ENCODE data around the gene TMEM161B.

TMEM161B gene

GRCh38 chr5:88263349-88263748, 5.3 kb downstream of the TMEM161B start:
- no peak for TF ChIP-seq CTCF (conservative IDR thresholded peaks at IDR 0.05; ENCODE audit: low read depth, low read length)
- H3K4me3 ChIP-seq (ENCODE audit: low read depth, low read length), result no peak overlapping the region
- DNase-seq (ENCODE audit: low read depth), result no peak

- TF ChIP-seq CTCF (conservative IDR thresholded peaks at IDR 0.05; ENCODE audit: low read depth, low read length), result no peak
- no peak overlapping the region for H3K4me3 ChIP-seq (ENCODE audit: low read depth, low read length)
- DNase-seq (ENCODE audit: low read depth), result peak; percentile 59
Measured at GRCh38 chr5:88262116-88262515, 6.5 kb downstream of the TMEM161B start.

GRCh38 chr5:88258636-88259035, 10.0 kb downstream of the TMEM161B start:
- no peak for DNase-seq (ENCODE audit: low read depth)
- no peak overlapping the region for H3K4me3 ChIP-seq (ENCODE audit: low read depth, low read length)
- TF ChIP-seq CTCF (conservative IDR thresholded peaks at IDR 0.05; ENCODE audit: low read depth, low read length), result no peak

- no peak overlapping the region for H3K4me3 ChIP-seq (ENCODE audit: low read depth, low read length)
- TF ChIP-seq CTCF (conservative IDR thresholded peaks at IDR 0.05; ENCODE audit: low read depth, low read length), result no peak
- no peak for DNase-seq (ENCODE audit: low read depth)
Measured at GRCh38 chr5:88256872-88257271, 11.8 kb downstream of the TMEM161B start.

- no peak for TF ChIP-seq CTCF (conservative IDR thresholded peaks at IDR 0.05; ENCODE audit: low read depth, low read length)
- no peak for DNase-seq (ENCODE audit: low read depth)
Measured at GRCh38 chr5:88256037-88256436, 12.6 kb downstream of the TMEM161B start.

GRCh38 chr5:88254320-88254719, 14.3 kb downstream of the TMEM161B start:
- no peak overlapping the region for H3K4me3 ChIP-seq (ENCODE audit: low read depth, low read length)
- TF ChIP-seq CTCF (conservative IDR thresholded peaks at IDR 0.05; ENCODE audit: low read depth, low read length), result no peak
- DNase-seq (ENCODE audit: low read depth), result no peak

More at GRCh38 chr5:88256037-88256436, 12.6 kb downstream of the TMEM161B start:
- no peak overlapping the region for H3K4me3 ChIP-seq (ENCODE audit: low read depth, low read length)

- peak; percentile 84 for DNase-seq (ENCODE audit: low read depth)
- no peak for TF ChIP-seq CTCF (conservative IDR thresholded peaks at IDR 0.05; ENCODE audit: low read depth, low read length)
- H3K4me3 ChIP-seq (ENCODE audit: low read depth, low read length), result no peak overlapping the region
Measured at GRCh38 chr5:88251048-88251711, 17.5 kb downstream of the TMEM161B start.
